ENCODE measurements around the gene TWF1.

The TWF1 gene

GRCh38 chr12:43750814-43751213 is 55.3 kb downstream of the TWF1 start:
- H3K27ac ChIP-seq (ENCODE audit: low read length) = no peak overlapping the region
- H3K4me2 ChIP-seq (ENCODE audit: low read length) = no peak overlapping the region
- TF ChIP-seq CTCF (IDR thresholded peaks at IDR 0.05; ENCODE audit: low read depth, low read length) (no peak), EZH2phosphoT487 (IDR thresholded peaks at IDR 0.05; ENCODE audit: low read depth) (no peak)

GRCh38 chr12:43749016-43749415 is 57.1 kb downstream of the TWF1 start:
- H2AFZ ChIP-seq (ENCODE audit: low read depth, low read length) = no peak overlapping the region

More at GRCh38 chr12:43750814-43751213, 55.3 kb downstream of the TWF1 start:
- H3K4me3 ChIP-seq (ENCODE audit: low read length) = no peak overlapping the region
- no peak overlapping the region for H2AFZ ChIP-seq (ENCODE audit: low read depth, low read length)
- peaks cover 37% of the 10 kb centered on the region for H3K36me3 ChIP-seq (replicated peaks; ENCODE audit: low read depth, low read length)
- H4K20me1 ChIP-seq (ENCODE audit: insufficient read depth, low read length) = no peaks in the 10 kb centered on the region
- no peak overlapping the region for H3K9ac ChIP-seq (ENCODE audit: low read length)
- peaks cover 3% of the 10 kb centered on the region; the same call in 1 of the 2 replicates for H3K79me2 ChIP-seq (ENCODE audit: low read length)
- no peaks in the 10 kb centered on the region for H3K27me3 ChIP-seq (ENCODE audit: low read depth, low read length)
- no peaks in the 10 kb centered on the region for H3K4me1 ChIP-seq (ENCODE audit: low read length)
- H3K9me3 ChIP-seq (ENCODE audit: insufficient read depth, low read length) = no peaks in the 10 kb centered on the region

GRCh38 chr12:43744826-43745225 is 61.3 kb downstream of the TWF1 start:
- Histone ChIP-seq H3K4me1 (ENCODE audit: low read length) (peaks cover 4% of the 10 kb centered on the region; the same call in 1 of the 2 replicates), H3K36me3 (replicated peaks; ENCODE audit: low read depth, low read length) (peaks cover 19% of the 10 kb centered on the region), H3K27ac (ENCODE audit: low read length) (no peak overlapping the region), H3K4me2 (ENCODE audit: low read length) (no peak overlapping the region), H4K20me1 (ENCODE audit: insufficient read depth, low read length) (no peaks in the 10 kb centered on the region), H3K9ac (ENCODE audit: low read length) (no peak overlapping the region), H3K9me3 (ENCODE audit: insufficient read depth, low read length) (no peaks in the 10 kb centered on the region), H3K79me2 (ENCODE audit: low read length) (no peaks in the 10 kb centered on the region), H3K4me3 (ENCODE audit: low read length) (no peak overlapping the region), H3K27me3 (ENCODE audit: low read depth, low read length) (no peaks in the 10 kb centered on the region), H2AFZ (ENCODE audit: low read depth, low read length) (no peak overlapping the region)
- TF ChIP-seq CTCF (IDR thresholded peaks at IDR 0.05; ENCODE audit: low read depth, low read length) (no peak), EZH2phosphoT487 (IDR thresholded peaks at IDR 0.05; ENCODE audit: low read depth) (no peak)

More at GRCh38 chr12:43749016-43749415, 57.1 kb downstream of the TWF1 start:
- no peaks in the 10 kb centered on the region for H4K20me1 ChIP-seq (ENCODE audit: insufficient read depth, low read length)
- H3K9me3 ChIP-seq (ENCODE audit: insufficient read depth, low read length) = no peaks in the 10 kb centered on the region
- H3K9ac ChIP-seq (ENCODE audit: low read length) = no peak overlapping the region
- H3K79me2 ChIP-seq (ENCODE audit: low read length) = peaks cover 3% of the 10 kb centered on the region; the same call in 1 of the 2 replicates
- TF ChIP-seq CTCF (IDR thresholded peaks at IDR 0.05; ENCODE audit: low read depth, low read length) (no peak), EZH2phosphoT487 (IDR thresholded peaks at IDR 0.05; ENCODE audit: low read depth) (no peak)
- H3K27ac ChIP-seq (ENCODE audit: low read length) = no peak overlapping the region
- no peaks in the 10 kb centered on the region for H3K27me3 ChIP-seq (ENCODE audit: low read depth, low read length)
- H3K4me1 ChIP-seq (ENCODE audit: low read length) = no peaks in the 10 kb centered on the region
- H3K4me2 ChIP-seq (ENCODE audit: low read length) = no peak overlapping the region
- H3K4me3 ChIP-seq (ENCODE audit: low read length) = no peak overlapping the region
- peaks cover 31% of the 10 kb centered on the region for H3K36me3 ChIP-seq (replicated peaks; ENCODE audit: low read depth, low read length)

All from OCI-LY3 (cell line).